Measurements from ENCODE around the gene KCNH5. TPM values are rescaled to one million over a fixed set of nuclear protein-coding genes. Genes with fewer than 3 reads are reported as not detected.
"Not testable (repeated sequence)": the region's sequence is repeated elsewhere in the genome, so short reads cannot be mapped to it uniquely, and the experiment has no call there.

Gene KCNH5
- total RNA-seq, 1 donor = 0.36 TPM

- no peak for TF ChIP-seq CTCF (IDR thresholded peaks at IDR 0.05; ENCODE audit: insufficient read depth, low read length)
- DNase-seq (ENCODE audit: low read depth) = no peak
- H3K4me3 ChIP-seq (ENCODE audit: low read depth, low read length) = no peak overlapping the region
Observed at GRCh38 chr14:62844546-62844945, 200.7 kb downstream of the KCNH5 start.

GRCh38 chr14:62824086-62824485 lies 221.2 kb downstream of the KCNH5 start:
- no peak overlapping the region for H3K4me3 ChIP-seq (ENCODE audit: low read depth, low read length)
- DNase-seq (ENCODE audit: low read depth) = no peak
- TF ChIP-seq CTCF (IDR thresholded peaks at IDR 0.05; ENCODE audit: insufficient read depth, low read length) = no peak

GRCh38 chr14:62819931-62820330 lies 225.3 kb downstream of the KCNH5 start:
- DNase-seq (ENCODE audit: low read depth) = no peak
- no peak overlapping the region for H3K4me3 ChIP-seq (ENCODE audit: low read depth, low read length)
- TF ChIP-seq CTCF (IDR thresholded peaks at IDR 0.05; ENCODE audit: insufficient read depth, low read length) = no peak

GRCh38 chr14:62807636-62808035 lies 237.6 kb downstream of the KCNH5 start:
- no peak overlapping the region for H3K4me3 ChIP-seq (ENCODE audit: low read depth, low read length)
- TF ChIP-seq CTCF (IDR thresholded peaks at IDR 0.05; ENCODE audit: insufficient read depth, low read length) = no peak

GRCh38 chr14:62800577-62800976 lies 244.7 kb downstream of the KCNH5 start:
- no peak for DNase-seq (ENCODE audit: low read depth)
- TF ChIP-seq CTCF (IDR thresholded peaks at IDR 0.05; ENCODE audit: insufficient read depth, low read length) = no peak
- H3K4me3 ChIP-seq (ENCODE audit: low read depth, low read length) = no peak overlapping the region

More at GRCh38 chr14:62807636-62808035, 237.6 kb downstream of the KCNH5 start:
- no peak for DNase-seq (ENCODE audit: low read depth)

- no peak overlapping the region for H3K4me3 ChIP-seq (ENCODE audit: low read depth, low read length)
- TF ChIP-seq CTCF (IDR thresholded peaks at IDR 0.05; ENCODE audit: insufficient read depth, low read length) = no peak
- no peak for DNase-seq (ENCODE audit: low read depth)
Observed at GRCh38 chr14:62796431-62796830, 248.8 kb downstream of the KCNH5 start.

GRCh38 chr14:62792578-62792977 lies 252.7 kb downstream of the KCNH5 start:
- H3K4me3 ChIP-seq (ENCODE audit: low read depth, low read length) = no peak overlapping the region
- no peak for TF ChIP-seq CTCF (IDR thresholded peaks at IDR 0.05; ENCODE audit: insufficient read depth, low read length)
- no peak for DNase-seq (ENCODE audit: low read depth)

- not testable (repeated sequence) for H3K4me3 ChIP-seq (ENCODE audit: low read depth, low read length); DNase-seq (ENCODE audit: low read depth)
Observed at GRCh38 chr14:62781328-62781727, 263.9 kb downstream of the KCNH5 start.

Measured in fibroblast of the aortic adventitia (primary cell).